CD4-positive, alpha-beta T cell treated with Interleukin-10 for 1 hour (primary cell): ENCODE results near the gene CYP1A1.

ENCODE experiments used
- DNase-seq: peaks from one replicate; pipeline ENCODE4 v3.0.0-alpha.2; 2020

CYP1A1 gene

DNA sequence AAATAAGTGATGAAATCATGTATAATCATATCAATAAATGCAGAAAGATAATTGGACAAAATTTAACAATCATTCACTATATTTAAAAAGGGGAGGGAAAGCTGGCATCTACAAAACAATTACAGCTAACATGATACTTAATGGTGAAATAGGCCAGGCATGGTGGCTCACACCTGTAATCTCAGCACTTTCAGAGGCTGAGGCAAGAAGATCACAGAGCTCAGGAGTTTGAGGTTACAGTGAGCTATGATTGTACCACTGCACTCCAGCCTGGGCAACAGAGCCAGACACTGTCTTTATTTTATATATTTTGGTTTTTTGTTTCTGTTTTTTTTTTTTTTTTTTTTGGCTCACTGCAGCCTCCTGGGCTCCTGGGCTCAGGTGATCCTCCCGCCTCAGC lies 41.6 kb downstream of the CYP1A1 start:
- no peak for DNase-seq

DNA sequence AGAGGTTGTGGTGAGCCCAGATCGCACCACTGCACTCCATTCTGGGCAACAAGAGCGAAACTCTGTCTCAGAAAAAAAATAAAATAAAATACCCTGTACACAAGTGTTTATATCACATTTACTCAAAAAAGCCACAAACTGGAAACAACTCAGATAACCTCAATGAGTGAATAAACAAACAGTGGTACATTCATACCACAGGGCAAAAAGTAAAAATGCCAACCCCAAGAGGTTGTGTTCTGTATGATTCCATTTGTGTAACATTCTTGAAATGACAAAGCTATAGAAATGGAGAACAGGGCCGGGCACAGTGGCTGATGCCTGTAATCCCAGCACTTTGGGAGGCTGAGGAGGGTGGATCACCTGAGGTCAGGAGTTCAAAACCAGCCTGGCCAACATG lies 42.4 kb downstream of the CYP1A1 start:
- DNase-seq, result no peak

DNA sequence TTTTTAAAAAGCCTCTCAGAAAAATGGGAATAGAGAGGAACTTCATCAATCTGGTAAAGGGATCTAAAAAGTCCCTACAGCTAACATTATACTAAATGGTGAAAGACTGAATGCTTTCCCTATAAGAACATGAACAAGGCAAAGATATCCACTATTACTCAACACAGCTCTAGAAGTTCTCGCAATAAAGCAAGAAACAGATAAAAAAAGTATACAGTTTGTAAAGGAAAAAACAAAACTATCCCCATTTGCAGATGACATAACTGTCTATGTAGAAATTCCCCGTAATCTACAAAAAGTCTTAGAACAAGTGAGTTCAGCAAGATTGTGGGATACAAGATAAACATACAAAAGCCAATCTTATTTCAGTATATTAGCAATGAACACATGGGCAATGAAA lies 44.9 kb downstream of the CYP1A1 start:
- DNase-seq, result no peak

DNA sequence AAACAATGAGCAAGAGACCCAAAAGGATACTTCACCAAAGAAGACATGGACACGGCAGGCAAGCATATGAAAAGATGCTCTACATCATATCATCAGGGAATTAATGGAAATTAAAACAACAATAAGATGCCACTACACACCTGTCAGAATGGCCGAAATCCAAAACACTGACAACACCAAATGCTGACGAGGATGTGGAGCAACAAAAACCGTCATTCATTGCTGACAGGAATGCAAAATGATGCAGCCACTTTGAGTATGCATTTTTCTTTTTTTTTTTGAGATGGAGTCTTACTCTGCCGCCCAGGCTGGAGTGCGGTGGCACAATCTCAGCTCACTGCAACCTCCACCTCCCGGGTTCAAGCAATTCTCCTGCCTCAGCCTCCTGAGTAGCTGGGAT lies 48.5 kb downstream of the CYP1A1 start:
- no peak for DNase-seq

DNA sequence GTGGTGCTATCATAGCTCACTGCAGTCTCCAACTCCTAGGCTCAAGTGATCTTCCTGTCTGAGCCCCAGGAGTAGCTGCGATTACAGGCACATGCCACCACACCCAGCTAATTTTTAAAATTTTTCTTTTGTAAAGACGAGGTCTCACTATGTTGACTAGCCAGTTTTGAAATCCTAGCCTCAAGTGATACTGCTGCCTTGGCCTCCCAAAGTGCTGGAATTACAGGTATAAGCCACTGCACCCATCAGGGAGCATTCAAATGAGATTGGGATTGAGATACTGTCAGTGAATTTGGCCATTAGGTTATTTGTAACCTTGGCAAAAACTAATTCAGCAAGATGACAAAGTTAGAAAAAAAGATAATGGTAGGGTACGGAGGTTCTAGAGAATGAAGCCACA lies 51.2 kb downstream of the CYP1A1 start:
- DNase-seq, result no peak

DNA sequence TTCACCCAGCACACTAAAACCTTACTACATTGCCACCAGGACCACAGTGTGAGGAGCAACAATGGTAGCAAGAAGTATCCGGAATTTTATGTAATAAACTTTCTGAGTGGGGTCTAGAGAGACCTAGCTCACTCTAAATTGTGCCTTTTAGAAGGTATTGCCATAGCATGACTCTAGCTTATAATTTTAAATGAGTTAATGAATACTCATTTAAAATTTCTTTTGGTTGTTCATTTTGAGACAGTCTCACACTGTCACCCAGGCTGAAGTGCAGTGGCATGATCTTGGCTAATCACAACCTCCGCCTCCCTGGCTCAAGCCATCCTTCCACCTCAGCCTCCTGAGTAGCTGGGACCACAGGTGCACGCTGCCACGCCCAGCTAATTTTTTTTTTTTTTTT lies 55.7 kb downstream of the CYP1A1 start:
- no peak for DNase-seq
